Amygdala (tissue), 56 donors: ENCODE data around the gene TNIK.
"Not testable (repeated sequence)": the region's sequence is repeated elsewhere in the genome, so short reads cannot be mapped to it uniquely, and the experiment has no call there.

Source experiments
- DNase-seq, 56 donors: peaks; one replicate each; lab custom pipeline; 2025; lab: John Stamatoyannopoulos, UW

TNIK gene

DNA sequence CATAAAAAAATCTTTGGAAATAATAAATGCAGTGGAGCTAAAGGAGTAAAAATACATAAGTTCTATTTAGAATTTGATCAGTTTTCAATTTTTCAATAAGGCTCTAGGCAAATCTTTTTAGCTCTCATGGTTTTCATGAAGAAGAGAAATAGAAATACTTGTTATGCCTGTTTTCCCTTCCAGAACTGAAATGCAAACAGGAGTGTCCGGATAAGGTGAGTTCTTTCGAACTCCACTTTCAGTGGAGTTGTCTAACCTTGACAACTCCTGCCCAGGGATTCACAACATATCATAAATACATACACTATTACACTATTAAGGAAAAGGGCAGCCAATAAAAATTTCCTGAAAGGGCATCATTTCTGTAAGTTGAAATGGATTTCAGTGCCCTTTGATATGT is 217.3 kb downstream of the TNIK start:
- no peak for DNase-seq

DNA sequence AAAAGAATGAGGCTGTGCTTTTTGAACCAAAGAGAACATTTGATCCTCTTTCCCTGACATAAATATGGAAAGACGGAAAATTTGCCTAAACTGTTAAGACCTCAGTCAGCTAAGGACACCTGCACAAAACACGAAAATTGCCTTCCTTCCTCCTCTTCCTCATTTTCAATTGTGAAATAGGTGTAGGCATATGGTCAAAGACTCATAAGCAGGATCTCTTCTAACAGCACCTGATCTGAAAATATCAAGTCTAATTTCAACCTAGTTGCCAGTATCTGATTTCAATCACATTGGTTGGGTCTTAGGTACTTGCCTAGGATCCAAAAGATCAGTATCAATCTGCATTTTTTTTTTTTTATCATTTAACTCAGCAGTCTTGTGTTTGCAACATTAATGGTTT is 218.0 kb downstream of the TNIK start:
- no peak for DNase-seq

DNA sequence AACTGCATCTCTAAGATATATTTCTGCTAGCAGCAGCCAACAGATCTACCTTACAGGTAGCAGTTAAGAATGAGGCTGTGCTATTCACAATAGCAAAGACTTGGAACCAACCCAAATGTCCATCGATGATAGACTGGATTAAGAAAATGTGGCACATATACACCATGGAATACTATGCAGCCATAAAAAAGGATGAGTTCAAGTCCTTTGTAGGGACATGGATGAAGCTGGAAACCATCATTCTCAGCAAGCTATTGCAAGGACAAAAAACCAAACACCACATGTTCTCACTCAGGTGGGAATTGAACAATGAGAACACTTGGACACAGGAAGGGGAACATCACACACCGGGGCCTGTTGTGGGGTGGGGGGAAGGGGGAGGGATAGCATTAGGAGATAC is 218.6 kb downstream of the TNIK start:
- not testable (repeated sequence) for DNase-seq

DNA sequence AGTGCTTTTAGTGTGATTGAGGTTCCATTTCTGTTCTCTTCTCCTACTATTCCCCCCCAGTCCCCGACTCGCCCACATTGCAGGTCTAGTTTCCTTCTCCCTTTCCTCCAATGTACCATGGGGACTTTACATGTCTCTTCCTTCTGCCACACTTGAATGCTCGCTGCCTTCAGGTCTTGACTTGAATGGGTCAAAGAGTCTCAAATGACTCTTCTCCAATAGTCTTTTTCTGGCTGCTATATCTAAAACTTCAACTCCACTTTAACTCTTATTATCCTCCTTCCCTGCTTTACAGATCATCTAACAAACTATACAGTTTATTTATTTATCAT is 219.7 kb downstream of the TNIK start:
- DNase-seq = no peak

DNA sequence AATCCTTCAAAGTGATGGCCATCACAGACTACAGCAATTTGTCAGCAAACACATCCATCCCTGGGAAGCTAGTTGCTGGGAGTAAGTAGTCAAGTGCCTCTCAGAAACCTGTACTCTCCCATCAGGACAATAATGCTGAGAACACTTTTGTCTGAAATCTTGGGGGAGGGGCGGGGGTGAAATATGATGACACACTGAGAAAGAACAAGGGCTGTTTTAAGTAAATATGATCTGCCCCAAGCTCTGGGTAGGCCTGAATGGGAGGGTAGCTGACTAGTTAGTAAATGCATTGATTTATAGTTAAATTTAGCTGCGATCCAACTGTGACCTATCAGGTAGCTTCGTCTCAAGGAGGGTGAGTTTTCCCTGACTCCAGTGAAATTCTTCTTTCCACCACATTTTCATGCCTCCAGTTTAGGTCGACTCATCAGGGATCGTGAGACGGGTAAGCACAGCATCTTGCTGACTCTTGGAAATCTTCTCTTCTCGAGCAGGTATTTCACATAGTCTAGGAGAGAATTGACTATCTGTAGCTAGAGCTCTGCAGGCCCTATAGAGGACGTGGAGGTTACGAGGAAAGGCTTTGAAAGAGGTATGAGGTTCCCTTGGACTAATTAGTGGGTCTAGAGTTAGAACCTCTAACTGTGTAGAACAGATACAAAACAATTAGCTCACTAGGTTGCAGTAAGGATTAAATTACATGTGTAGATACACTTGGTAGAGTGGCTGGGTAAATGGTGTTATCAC is 220.3 kb downstream of the TNIK start:
- no peak for DNase-seq

DNA sequence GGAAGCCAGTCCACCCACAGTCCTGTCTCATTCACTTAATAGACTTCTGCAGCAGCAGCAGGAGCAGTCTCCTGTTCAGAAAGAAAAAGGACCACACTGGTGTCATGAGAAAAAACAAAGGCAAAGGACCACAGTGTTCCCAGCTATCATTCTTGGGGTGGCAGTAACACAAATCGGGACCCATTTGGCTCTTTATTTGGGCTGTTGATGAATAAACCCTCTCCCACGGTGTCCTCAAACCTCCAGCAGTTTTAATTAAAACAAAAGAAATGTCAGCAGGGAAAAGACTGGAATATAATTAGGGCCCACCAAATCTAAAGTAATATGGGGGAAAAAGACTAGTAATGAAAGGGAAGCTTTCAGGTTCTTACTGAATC is 223.2 kb downstream of the TNIK start:
- DNase-seq = no peak

DNA sequence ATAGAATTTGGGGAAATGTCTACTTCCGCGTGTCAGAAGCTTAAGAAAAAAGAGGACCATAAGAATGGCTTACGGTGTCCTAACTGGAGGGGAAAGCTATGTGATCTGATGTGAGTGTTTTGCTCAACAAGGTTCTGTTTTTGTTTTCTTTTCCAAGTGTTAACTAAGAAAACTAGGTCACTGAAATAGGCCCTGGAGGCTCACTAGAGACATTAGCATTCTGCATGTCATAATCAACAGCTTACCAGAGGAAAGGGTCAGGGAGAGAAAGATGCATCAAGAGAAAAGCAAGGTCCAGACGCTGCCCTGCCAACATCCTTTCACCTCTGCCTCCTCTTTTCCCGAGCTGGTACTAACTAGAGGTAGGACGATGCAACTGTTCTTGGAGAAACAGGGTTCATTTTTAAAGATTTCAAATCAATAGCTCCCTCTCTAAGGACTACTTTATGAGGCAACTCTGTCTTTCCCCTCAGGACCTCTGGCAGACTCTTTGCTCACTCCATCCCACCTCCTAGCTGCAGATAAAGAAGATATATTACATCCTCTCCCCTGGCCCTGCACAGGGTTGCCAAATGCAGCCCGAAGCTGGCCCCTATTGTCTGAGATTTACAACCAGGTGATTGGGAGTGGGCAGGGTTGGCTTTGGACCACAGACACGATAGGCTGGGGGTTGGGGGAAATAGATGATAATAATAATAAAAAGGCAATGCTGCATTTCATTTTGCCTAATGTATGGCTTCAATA is 223.8 kb downstream of the TNIK start:
- DNase-seq = peak in 1 of 56 donors; percentile 8

DNA sequence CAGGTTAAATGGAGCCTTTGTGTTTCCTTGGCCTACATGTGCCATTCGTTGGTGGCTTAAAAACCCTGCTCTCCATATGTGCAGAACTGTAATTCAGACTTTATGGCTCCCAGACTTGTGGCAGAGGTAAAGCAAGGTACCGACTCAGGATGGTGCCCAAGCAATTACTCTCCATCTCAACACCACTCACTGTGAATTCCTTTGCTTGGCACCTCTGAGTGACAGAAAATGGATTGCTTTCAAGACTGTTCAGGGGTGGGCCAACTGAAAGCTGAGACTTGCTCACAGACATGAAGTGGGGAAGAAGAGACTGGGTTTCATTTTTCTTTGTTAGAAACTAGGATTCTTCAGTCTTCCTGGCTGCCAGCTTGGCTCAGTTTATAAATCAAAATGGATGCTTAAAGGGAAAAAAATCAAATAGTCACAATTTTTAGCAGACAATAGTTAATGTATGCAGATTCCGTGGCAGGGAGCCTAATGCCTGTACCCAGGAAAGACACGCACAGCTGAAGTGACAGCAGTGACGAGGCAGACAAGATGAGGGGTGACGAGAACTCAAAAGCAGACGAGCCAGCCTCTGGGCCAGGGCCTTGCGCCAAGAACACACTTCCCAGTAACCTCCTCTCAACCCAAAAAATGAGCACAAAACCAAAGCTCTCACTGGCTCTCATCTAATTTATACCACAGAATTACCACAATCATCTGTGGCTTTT is 225.8 kb downstream of the TNIK start:
- peak in 8 of 56 donors; percentile 4 to 42 (median 14) for DNase-seq

DNA sequence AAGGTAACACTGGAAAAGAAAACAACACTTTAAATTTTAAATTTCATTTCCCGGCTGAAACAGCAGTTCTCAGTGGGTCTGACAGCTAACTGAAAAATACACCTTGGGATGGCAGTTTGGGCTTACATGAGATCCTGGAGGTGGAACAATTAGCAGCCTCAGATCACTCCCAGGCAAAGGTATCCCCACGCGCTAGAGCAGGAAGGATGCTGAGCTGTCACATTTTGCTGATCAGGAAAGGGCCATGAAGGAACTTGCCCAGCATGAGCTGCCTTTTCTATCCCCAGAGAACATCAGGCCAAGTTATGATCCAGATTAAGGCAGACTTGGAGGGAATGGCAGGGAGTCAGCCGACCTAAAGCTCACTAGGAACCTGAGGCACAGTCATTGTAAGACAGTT is 228.8 kb downstream of the TNIK start:
- no peak for DNase-seq

DNA sequence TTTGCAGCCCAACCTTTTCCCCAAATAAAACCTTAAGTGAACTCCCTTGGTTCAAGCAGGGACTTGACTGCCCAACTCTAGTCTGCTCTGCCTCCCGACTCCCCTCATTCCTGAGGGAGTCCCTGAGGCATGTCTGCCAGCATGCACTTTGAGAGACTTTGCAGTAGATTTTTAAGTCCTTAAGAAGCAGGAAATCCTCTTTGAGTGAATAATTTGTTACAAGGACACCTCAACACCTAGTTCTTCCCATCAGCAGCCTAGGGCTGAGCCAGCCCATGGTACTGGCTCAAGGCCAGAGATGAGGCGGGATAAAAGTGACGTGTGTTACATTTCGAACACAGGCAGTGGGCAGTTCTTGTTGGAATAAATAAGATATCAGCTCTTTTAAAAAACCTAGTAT is 229.3 kb downstream of the TNIK start:
- DNase-seq = peak in 3 of 56 donors; percentile 4 to 24 (median 16)

DNA sequence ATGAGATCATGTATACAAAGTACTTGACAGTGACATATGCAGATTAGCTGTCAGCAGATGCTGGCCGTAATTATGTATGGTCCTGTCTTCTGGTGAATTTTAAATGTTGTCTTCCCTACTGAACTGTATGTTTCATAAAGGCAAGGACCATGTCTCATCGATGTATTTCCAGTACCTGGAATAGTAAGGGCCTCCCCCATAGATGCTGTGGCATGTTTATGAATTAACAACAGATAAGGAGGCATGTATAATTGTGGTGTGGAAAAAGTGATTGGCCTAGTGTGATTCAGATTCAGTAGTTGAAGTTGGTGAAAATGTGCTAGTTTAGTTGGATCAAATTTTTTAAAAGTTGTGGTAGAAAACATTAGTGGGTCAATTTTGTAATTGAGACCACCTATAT is 231.0 kb downstream of the TNIK start:
- no peak for DNase-seq

DNA sequence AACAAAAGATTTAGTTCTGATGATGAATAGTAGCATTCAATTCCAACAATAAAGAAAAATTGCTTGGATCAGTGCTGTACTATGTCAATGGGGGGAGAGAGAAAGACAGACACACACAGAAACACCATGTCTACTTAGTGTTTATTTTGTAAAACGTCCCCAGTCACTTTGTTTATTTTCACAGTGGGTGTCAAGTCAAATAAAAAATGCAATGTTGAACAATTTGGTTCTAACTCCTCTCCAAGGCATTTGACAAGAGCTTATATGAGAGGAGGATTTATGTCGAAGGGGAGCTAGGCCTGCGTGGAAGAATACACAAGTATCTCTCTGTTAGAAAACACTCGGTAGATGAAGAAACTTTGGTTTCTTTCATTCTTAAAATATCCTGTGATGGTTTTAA is 232.0 kb downstream of the TNIK start:
- DNase-seq = no peak

DNA sequence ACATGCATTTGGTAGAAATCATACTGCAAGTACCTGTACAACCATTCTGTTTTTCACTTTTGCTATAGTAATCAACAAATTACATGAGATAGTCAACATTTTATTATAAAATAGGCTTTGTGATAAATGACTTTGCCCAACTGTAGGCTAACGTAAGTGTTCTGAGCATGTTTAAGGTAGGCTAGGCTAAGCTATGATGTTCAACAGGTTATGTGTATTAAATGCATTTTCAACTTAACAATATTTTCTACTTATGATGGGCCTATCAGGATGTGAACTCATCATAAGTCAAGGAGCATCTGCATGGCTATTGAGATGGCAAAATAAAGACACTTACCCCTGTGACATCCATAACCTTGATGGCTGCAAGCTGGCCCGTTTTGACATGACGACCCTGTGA is 232.4 kb downstream of the TNIK start:
- DNase-seq = no peak

DNA sequence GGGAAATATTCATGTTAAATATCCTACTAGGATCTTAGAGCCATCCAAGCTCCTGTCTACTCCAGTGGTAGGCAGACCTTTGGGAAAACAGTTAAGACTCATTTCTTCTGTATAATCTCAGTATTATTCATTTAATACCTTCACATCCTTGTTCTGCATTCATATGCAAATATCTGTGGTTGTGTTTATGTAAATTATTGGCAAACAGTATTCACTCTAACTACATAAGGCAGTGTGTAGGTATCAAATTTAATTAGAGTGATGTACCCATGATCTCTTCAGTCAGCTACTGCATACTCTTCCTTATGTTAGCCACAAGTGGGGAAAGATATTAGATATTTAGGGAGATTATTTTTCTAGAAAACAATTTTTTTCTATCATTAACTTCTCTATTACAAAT is 232.8 kb downstream of the TNIK start:
- DNase-seq = no peak

DNA sequence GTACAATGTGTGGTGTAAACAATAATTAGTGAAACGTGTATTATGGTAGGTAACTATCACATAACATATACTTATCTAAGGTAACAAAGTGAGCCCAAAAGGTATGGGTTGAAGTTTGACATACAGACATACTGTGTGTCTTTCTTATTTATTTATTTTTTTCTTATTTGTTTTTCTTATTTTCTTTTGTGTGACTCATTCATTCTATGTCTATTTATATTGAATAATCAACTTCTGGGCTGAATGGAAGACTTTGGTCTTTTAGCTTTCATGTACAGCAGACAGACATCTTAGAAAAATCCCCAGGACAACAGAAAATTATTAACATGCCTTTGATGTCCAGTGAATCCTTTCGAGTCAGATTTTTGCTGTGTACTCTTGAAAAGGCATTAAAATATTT is 233.4 kb downstream of the TNIK start:
- no peak for DNase-seq

DNA sequence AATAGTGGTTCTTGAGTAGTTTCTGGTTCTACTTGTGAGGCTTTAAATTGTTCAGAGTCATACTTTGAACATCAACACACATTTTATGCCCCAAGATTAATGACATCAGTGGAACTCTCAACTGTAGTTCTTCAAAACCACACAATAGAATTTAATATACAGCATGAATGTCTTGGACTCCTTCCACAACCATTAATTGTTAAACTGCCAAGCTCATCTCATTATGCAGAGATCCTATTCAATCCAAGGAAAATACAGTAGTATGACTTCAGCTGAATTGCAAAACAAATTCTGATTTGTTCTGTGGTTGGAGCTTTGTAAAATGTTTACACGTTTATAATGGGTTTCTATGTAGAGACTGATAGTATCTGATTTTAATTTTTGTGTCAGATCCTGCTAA is 234.5 kb downstream of the TNIK start:
- no peak for DNase-seq

DNA sequence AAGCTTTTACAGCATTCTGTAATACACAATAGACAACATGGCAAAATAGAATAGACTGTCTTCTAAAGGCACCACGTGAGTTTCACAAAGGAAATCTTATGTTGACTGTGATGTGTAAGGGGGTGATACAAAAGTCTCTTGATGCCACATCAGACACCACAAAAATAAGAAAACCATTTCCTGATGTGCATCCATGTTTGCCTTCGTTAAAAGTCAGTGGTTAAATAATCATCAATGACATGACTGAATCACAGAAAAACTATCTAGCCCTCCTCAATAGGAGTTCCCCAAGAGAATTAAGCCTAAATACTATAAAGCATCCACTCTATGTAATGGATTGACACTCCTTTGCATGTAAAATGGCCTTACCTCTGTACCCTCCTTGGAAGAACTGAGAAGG is 235.0 kb downstream of the TNIK start:
- no peak for DNase-seq

DNA sequence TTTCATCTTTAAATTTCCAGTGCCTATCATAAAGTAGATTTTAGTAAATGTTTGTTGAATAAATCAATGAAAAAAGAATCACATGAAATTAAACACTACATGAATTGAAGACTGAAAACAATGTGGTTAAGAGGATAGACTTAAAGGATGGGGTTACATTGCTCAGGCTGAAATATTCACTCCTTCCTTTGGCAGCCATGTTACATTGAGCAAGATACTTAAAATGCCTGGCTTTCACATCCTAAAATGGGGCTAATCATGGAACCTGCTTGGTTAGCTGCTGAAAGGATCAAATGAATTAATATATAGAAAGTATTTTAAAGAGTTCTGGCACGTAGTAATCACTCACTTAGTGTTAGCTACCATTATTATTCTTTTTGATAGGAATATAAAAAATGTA is 236.8 kb downstream of the TNIK start:
- DNase-seq = no peak

DNA sequence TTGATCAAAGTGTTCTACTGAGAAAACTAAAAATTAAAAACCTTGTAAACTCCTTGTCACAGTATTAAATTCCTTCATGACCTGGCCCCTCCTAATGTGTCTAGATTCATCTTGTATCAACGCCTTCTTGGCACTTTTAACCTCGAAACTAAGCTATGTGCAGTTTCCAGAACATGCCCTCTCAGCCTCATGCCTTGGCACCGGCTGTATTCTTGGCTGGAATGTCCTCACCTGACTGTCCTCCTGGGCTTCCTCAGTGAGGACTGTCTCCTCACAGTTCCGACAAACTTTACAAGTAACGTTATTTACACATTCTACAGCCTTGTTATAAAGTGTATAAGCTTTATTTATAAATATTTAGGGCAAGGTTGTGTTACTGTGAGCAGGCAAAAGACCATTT is 237.2 kb downstream of the TNIK start:
- DNase-seq = no peak

DNA sequence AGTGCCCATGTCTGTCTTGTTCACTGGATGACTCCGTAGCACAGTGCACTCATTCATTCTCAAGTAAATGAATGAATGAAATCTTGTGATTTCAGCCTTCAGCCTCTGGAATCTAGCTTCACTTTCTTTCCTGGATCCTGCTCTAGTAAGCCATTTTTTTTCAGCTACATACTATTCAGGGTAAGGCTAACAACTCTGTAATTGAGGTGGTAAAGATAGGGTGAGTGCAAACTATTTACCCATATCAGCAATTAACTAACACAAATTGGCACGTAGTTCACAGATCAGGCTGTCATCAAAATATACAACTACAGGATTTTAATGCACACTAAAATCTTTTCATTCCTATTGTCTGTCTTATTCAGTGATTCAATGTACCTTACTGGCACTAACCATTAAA is 238.6 kb downstream of the TNIK start:
- no peak for DNase-seq

DNA sequence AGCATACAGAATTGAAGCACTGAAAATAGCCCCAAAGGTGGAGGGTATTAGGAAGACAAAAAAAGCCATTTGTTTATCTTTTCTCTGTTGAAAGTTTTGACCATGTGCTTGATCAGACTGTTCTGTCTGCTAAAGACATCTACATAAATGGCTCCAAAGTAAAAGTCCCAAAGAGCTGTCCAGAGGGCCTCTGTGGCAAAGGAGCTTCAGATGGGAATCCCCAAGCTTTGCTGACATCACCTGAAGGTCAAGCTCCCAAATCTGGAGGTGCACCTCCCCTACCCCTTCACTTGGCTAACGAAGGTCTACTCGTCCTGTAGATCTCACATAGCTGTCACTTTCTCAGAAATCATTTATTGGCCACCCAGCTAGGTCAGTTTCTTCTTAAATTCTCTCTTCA is 239.1 kb downstream of the TNIK start:
- DNase-seq = no peak

DNA sequence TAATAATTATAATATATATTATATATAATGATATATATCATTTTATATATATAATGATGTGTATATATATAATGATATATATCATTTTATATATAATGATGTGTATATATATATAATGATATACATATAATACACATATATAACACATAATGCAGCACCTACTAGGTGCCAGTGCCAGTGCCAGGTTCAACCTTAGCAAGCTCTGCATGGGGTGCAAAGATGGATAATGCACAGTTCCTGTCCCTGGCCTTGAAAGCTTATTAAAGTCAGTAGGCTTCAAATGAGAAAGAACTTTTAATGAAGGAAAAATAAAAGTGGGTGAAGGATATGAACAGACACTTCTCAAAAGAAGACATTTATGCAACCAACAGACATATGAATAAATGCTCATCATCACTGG is 240.9 kb downstream of the TNIK start:
- no peak for DNase-seq
